NCI-H2196 (cell line): Measurements from ENCODE around the gene SMARCC1.

Experiments
- DNase-seq: peaks from one replicate; lab custom pipeline; 2025; ENCODE audit not compliant: unreplicated experiment; lab: John Stamatoyannopoulos, UW

Gene SMARCC1

DNA sequence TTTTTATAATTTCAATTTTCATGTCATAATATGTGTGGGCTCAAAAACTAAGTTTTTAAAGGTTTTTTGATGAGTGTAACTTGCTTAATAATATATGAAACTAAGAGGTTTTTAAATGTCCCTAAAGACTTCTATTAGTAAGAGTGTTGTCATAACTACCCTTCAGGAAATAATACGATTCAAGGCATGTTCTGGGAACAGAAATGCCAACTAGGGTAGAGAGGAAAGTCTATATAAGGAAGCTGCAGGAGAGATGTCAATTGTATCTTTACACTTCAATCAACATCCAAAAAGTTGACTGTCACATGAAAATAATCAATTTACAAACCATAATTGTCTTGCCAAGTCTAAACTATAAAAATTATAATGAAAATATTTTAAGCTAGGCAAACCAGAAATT lies 76.3 kb downstream of the SMARCC1 start:
- DNase-seq: no peak

DNA sequence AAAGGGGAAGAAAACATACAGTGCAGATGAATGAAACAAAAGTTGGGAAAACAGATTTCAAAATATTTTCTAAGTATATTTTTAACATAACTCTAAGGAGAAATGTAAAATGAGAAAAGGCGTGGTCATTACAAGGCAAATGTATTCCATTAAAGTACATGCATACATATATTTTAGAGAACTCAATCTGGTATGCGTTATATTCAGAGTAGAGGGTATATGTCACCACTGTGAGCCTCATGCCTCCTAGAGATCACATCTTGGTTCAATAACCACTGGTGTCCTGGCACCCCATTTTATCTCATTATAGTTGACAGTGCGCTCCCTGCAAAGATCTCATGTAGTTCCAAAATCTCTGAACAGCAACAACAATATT lies 77.5 kb downstream of the SMARCC1 start:
- no peak for DNase-seq

DNA sequence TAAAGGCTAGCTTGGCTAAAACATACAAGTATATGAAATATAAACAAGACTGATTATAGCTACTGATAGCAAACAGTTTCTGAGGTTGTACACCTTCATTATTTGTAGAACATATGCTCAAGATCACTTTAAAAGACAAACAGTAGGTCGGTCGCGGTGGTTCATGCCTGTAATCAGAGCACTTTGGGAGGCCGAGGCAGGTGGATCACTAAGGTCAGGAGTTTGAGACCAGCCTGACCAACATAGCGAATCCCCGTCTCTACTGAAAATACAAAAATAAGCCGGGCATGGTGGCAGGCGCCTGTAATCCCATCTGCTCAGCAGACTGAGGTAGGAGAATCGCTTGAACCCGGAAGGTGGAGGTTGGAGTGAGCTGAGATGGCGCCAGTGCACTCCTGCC lies 80.3 kb downstream of the SMARCC1 start:
- no peak for DNase-seq

DNA sequence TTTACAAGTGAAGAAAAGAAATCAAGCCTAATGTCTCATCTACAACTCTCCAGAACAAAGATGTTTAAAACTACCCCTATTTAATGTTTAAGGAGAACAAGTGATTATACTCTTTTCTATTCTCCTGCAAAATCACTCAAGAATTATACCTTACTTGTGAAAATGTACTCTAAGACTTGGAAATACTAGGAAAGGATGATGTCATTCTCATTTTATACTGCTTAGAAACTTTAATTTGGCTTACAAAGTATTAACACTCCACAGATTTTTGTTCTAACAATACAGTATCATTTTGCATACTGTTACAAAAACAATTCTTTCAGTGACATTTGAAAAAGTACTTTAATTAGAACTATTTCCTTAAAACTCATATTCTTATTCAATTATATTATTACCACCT lies 89.5 kb downstream of the SMARCC1 start:
- no peak for DNase-seq

DNA sequence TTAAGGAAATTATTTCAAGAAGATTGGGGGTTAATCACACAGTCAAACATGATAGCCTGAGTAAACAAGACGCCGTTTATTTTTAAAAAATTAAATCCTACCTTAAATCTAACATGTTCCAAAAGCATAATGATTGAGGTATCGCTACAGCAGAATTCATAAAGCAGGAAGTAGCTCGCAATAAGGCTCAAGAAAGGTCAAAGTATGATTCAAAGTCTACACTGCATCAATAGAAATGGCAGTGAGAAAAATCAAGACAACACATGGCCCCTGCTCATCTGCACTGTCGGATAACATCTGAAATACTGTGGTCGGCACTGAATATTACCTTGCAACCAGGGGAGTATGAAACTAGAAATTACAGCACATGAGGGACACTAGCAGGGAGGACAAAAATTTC lies 93.2 kb downstream of the SMARCC1 start:
- no peak for DNase-seq

DNA sequence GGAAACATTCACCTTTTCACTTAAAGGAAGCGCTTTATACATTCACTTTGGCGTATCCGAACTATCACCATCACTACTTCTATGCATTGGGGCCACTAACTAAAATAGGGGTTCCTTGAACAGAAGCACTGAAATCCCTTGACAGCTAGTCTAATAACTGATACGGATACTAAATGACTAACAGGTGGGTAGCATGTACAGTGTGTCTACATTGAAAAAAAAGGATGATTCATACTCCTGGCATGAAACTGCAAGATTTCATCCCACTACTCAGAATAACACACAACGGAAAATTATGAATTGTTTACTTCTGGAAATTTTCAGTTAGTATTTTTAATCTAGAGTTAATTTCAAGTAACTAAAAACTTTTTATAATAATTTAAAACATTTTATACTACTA lies 96.7 kb downstream of the SMARCC1 start:
- DNase-seq: no peak

DNA sequence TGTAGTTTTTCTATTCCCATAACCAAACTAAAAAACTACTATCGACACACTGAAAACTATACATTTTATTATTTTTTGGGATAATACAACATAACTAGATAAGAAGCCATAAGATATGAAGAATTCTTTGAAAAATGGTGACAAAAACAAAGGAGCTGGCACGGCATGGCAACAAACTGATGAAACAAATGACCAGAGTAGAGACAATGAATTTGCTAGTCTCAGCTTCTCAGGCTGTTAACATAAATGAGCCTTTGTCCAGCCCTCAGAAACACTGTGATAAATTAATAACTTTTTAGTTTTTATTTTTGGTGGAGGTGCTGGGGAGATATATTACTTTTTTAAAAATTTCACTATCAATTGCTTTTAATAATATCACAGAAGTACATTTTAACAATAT lies 100.7 kb downstream of the SMARCC1 start:
- DNase-seq: no peak

DNA sequence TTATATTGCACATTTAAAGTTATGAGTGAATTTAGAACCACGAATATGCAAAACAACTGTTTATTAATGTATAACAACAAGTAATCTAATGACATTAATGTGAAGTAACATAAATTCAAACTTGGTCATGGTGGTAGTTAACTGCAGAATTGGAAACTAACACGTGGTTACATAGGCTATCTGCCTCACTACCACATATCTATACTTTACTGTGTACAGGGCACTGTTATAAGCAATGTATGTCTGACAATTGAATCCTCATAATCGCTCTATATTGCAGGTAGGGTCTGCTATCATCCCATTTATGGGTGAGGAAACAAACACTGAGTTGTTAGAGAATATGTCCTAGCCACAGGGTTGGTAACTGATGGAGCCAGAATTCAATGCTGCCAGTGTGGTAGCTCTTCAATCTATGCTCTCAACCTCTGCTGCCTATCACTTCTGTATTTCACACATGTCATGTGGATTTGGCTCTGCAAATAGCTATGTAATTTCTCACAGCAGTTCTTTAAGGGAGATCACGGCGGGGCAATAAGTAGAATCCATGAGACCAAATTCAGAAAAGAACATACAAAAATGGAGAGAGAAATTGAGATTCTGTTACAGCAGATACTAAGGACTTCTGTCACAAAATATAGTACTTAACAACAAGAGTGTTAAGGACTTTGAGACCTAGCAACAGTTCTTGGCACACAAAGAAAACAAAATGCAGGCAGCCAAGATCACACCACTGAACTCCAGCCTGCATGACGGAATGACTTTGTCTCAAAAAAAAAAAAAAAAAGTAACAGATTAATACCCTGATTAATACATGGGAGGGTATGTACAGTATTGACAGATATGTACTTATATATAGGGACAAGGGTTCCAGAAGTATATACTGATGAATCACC lies 103.0 kb downstream of the SMARCC1 start:
- no peak for DNase-seq

DNA sequence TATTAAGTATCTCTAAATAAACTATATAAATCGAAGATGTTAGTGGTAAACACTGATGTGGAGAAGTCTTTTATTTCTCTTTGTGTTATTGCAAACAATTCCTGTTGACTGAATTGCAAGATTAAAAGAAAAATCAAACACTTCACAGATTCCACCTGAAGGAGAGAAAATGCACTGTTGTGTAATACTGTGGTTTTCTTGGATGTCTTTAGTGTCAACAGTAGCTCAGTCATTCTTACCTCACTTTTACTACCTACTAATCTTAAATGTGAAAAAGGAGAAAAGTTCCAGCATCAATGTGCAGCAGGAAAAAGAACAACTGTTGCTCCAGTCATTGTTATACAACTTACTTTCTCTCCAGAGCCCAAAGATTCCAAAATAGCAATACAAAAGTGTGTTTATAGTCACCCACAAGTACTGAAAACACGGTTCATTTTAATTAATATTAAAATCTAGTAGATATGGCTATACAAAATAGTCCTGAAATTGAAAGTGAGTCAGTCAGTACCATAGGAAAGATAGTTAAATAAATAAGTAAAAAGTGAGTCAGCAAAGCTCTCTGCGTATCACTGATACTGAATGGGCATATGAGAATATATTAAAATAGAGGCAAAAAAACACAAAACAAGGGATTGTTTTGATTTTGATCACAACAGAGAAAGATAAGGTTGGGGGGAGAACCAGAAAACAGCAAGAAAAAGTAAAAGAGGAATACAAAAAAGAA lies 112.5 kb downstream of the SMARCC1 start:
- no peak for DNase-seq

DNA sequence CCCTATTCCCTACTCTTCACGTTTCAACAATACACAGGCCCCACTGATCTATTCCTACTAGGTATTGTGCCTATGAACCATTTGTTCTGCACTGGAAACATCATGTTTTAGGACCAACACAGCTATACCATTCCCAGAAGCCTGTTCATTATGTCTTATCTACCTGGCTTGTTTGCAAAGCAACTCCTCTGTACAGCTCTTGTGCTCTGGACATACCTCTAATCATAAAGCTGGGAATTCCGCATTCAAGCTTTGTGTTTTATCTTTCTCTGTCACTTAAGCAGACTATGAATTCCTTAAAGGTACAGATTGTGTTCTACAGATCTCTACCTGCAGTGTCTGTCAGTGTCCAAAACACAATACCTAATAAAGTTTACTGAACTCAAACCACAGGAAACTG lies 115.6 kb downstream of the SMARCC1 start:
- DNase-seq: no peak

DNA sequence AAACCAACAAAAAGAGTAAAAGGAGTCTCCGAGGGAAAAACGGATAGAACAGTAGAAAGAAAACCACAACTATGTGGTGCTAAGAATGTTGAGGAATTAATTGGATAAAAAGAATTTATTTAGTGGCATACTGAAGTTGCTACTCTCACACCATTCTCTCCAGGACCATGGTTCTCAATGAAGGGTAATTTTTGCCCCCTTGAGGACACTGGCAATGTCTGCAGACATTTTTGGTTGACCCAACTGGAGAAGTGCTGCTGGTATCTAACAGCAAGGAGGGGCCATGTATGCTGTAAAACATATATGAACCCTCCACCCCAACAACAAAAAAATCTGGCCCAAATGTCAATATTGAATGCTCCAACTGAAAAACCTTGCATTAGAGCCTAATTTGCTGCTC lies 117.2 kb downstream of the SMARCC1 start:
- no peak for DNase-seq

DNA sequence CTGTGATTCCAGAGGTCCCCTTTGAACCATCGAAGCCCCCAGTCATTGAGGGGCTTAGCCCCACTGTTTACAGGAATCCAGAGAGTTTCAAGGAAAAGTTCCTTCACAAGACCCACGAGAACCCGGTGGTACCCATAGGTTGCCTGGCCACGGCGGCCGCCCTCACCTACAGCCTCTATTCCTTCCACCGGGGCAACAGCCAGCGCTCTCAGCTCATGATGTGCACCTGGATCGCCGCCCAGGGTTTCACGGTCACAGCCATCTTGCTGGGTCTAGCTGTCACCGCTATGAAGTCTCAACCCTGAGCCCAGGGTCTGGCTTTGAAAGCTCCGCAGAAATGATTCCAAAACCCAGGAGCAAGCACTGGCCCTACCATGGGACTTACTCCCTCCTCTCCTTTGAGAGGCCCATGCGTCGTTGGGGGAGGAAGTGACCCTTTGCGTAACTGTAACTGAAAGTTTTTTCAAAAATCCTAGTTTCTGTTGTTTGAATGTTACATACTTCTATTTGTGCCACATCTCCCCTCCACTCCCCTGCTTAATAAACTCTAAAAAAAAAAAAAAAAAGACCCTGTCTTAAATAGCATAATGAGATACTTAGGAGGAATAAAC lies 118.0 kb downstream of the SMARCC1 start:
- DNase-seq: no peak

DNA sequence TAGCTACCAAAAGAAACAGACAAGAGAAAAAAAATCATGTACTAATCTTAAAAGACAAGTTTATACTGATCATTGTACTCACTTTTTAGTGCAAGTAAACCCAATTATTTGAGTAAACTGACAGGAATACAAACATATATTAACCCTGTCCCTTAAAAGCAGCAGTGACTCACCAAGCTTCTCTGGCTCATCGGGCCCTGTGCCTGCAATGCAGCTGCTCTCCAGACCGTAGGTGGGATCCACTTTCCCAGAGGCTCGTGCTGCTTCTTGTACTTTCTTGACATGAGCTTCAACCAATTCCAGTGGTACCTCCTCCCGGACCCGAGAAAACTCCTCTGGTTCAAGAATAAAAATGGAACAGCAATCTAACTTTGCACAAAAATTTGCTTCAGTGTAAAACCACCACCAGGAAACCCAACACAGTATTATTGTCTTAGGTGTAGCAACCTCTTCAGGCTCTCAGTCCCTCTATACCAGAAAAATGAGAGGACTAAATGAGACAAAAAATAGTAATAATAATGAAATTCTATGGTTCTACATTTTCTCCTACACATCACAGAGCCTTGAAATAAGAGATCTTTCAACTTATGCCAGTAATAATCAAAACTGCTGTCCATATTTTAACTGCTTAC lies 120.5 kb downstream of the SMARCC1 start:
- DNase-seq: no peak

DNA sequence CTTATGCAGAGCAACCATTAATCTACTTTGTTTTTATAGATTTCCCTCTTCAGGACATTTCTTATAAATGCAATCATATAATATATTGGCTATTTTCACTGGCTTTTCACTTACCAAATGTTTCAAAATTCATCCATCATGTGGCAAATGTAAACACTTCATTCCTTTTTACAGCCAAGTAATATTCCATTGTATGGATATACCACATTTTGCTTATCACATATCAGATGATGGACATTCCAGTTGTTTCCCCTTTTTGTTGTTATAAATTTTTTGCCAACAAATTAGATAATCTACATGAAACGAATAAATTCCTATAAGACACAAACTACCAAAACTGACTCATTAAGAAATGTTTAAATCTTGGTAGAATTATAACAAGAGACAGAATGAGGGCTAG lies 123.2 kb downstream of the SMARCC1 start:
- DNase-seq: no peak

DNA sequence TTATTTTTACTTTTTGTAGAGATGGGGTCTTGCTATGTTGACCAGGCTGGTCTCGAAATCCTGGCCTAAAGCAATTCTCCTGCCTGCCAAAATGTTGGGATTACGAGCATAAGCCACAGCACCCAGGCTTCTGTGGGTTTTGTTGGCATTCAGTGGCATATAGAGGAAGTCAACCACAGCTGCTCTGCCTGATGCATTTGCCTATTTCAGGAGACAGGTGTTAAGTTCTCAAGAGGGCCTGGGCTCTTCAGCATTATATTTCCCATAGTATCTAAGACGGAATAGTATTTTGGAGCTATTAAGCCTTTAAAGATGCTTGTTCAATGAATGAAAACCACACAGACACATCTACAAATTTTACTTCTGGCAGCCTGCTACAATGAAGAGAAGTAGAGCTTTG lies 129.6 kb downstream of the SMARCC1 start:
- DNase-seq: no peak

DNA sequence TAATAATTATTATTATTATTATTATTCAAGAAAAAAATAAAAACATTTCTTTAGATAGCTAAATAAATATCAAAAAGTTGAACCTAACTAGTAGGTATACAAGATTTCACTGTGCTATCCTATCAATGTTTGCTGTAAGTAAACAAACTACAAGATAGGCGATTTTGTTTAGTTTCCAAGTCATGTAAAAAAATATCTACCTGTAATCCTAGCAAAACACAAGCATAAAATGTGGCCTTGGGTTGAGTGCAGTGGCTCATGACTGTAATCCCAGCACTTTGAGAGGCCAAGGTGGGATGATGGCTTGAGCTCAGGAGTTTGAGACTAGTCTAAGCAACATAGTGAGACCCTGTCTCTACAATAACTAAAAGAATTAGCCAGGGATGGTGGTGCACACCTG lies 131.4 kb downstream of the SMARCC1 start:
- no peak for DNase-seq

DNA sequence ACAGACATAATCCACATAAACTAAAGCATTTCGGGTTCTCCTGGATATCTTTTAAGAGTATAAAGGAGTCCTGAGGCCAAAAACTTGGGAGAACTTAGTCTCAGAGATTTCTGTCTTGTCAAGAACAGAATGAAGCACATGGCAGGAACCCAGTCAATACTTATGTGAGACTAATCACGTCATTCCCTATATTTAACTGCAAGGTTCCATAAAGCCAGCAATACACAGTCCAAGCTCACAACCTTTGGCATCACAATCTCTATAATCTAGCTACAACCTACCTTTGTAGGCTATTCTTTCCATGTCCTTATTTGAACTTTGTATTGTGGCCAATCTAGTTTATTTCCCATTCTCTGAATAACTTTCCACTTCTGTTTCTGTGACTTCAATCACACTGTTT lies 134.1 kb downstream of the SMARCC1 start:
- DNase-seq: no peak

DNA sequence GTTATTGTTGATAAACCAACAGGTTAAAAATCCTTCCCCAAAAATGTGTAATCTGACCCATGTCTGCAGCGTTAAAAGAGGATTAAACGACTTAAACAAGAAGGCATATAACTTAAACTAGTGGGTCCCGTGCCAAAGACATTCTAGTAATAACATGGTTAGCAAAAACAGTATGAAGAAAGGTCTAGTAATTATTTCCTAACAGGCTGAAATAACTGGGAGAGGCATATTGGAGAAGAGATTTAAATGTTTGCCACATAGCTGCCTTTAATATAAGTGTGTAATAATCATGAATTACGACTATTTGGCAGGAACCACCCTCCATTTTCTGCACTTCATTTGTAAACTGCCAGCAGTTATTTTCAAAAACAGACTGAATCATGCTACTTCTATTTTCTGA lies 135.3 kb downstream of the SMARCC1 start:
- no peak for DNase-seq

DNA sequence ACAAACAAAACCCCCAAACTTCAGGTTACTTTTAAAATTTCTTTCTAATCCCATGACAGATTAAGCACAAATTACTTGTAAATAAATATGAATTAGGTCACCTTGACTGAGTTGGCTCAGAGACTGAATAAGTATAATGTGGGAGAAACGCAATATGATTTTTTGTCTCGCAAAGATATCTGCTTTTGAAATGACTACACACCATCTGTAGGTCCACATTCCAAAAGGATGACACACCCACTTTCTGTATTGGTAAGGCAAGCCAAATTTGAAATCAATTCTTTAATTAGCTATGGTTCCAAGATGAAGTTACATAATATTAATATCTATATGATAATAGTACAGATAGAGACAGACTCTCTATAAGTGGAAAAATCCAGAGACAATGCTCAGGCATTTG lies 136.1 kb downstream of the SMARCC1 start:
- DNase-seq: no peak

DNA sequence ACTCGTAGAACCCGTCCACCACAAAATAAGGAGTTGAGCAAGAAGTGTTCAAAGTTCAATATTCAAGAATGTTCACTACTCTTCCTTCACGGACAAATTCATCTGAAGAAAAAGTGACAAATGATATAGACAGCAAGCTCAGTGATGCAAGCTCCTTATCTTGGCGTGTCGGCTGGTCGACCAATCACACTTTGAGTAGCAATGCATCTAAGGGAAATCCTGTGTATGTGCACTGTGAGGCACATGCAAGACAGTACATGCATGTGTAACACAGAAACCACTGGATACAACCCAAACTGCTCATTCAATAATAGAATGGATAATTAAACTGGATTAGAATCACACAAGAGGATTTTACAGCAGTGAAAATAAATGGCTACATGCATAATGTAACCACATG lies 138.6 kb downstream of the SMARCC1 start:
- no peak for DNase-seq

DNA sequence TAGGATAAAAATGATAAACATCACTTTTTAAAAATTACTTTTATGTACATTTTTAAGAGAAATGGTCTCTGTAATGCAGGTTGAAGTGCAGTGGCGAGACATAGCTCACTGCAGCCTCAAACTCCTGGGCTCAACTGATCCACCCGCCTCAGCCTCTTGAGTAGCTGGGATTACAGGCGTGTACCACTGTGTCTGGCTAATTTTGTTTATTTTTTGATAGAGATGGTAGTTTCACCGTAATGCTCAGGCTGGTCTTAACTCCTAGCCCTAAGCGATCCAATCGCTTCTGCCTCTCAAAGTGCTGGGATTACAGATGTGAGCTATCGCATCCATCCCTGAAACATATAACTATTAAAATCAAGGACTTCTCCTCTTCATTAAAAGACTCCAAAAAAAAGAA lies 140.0 kb downstream of the SMARCC1 start:
- DNase-seq: no peak

DNA sequence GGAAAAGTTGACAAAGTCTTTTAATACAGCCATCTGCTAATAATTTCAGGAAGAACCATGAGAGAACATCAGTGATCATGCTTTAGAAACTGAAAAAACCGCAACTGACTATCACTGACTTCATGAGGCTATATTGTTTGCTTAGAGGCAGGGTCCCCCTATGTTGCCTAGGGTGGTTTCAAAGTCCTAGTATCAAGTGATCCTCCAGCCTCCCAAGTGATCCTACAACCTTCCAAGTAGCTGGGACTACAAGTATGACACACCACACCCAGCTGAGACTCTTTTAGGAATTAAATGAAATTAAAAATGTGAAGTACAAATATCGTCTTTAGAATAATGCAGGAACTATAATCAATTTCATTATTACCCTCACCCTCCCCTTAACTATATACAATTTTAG lies 144.8 kb downstream of the SMARCC1 start:
- no peak for DNase-seq
